GM23338 (cell line): ENCODE results near the gene BPIFB6. TPM values are rescaled to one million over a fixed set of nuclear protein-coding genes. Genes with fewer than 3 reads are reported as not detected.

Source experiments
- ATAC-seq: fragments of 200-7000 bp; cut with Tn5 transposase; 3 replicates; pipeline ENCODE4 v1.9.1; 2020
- DNase-seq: peaks from one replicate; pipeline ENCODE4 v3.0.0-alpha.2; 2015; ENCODE audit warnings: low spot score
- H2AFZ ChIP-seq: fragments of 200-600 bp; sonication (generic); 2 replicates; pipeline ENCODE4 v1.8.0; 2016; ENCODE audit warnings: antibody characterized with exemption, mild to moderate bottlenecking, moderate library complexity
- H3F3A ChIP-seq: fragments of 200-600 bp; sonication (generic); replicated peaks from 2 replicates; pipeline ENCODE4 v1.8.0; 2017; ENCODE audit warnings: antibody characterized with exemption, mixed run types, low read depth
- H3K27ac ChIP-seq: fragments of 200-600 bp; sonication (generic); 2 replicates; pipeline ENCODE4 v1.6.1; 2016; ENCODE audit warnings: low read depth
- H3K27me3 ChIP-seq: fragments of 200-600 bp; sonication (generic); 2 replicates; pipeline ENCODE4 v1.8.0; 2016; ENCODE audit warnings: mild to moderate bottlenecking, mixed run types, moderate library complexity; ENCODE audit not compliant: insufficient read depth
- H3K36me3 ChIP-seq: fragments of 200-600 bp; sonication (generic); 2 replicates; pipeline ENCODE4 v1.8.0; 2016; ENCODE audit warnings: mild to moderate bottlenecking; ENCODE audit not compliant: insufficient read depth
- H3K4me1 ChIP-seq: fragments of 200-600 bp; sonication (generic); 2 replicates; pipeline ENCODE4 v1.8.0; 2016; ENCODE audit warnings: mild to moderate bottlenecking, moderate library complexity; ENCODE audit not compliant: insufficient read depth
- H3K4me2 ChIP-seq: fragments of 200-600 bp; sonication (generic); 2 replicates; pipeline ENCODE4 v1.7.1; 2017; ENCODE audit warnings: mixed run types
- H3K4me3 ChIP-seq: fragments of 200-600 bp; sonication (generic); 2 replicates; pipeline ENCODE4 v1.6.1; 2016; ENCODE audit warnings: mixed run types
- H3K79me2 ChIP-seq: fragments of 200-600 bp; sonication (generic); replicated peaks from 2 replicates; pipeline ENCODE4 v1.8.0; 2017; ENCODE audit warnings: mild to moderate bottlenecking; ENCODE audit not compliant: insufficient read depth
- H3K9me2 ChIP-seq: fragments of 200-600 bp; sonication (generic); 2 replicates; pipeline ENCODE4 v1.8.0; 2017; ENCODE audit not compliant: insufficient read depth
- H4K20me1 ChIP-seq: fragments of 200-600 bp; sonication (generic); replicated peaks from 2 replicates; pipeline ENCODE4 v1.8.0; 2017; ENCODE audit warnings: mild to moderate bottlenecking; ENCODE audit not compliant: insufficient read depth
- H3K27ac Mint-ChIP-seq: 2 replicates; pipeline ENCODE4 v1.8.0; 2020; ENCODE audit warnings: inconsistent platforms, mild to moderate bottlenecking, moderate library complexity, mixed read lengths
- H3K27me3 Mint-ChIP-seq: 3 replicates; pipeline ENCODE4 v1.8.0; 2022; ENCODE audit warnings: low read depth, mild to moderate bottlenecking, moderate library complexity, mixed read lengths, inconsistent platforms; ENCODE audit not compliant: insufficient read depth, poor library complexity
- H3K36me3 Mint-ChIP-seq: 3 replicates; pipeline ENCODE4 v1.8.0; 2021; ENCODE audit warnings: low read depth, mild to moderate bottlenecking, inconsistent platforms, moderate library complexity, mixed read lengths
- H3K4me1 Mint-ChIP-seq: 3 replicates; pipeline ENCODE4 v1.8.0; 2020; ENCODE audit warnings: mild to moderate bottlenecking, inconsistent platforms, mixed read lengths
- H3K4me3 Mint-ChIP-seq: 3 replicates; pipeline ENCODE4 v1.8.0; 2021; ENCODE audit warnings: moderate library complexity, mild to moderate bottlenecking, inconsistent platforms, mixed read lengths
- H3K9me3 Mint-ChIP-seq: 3 replicates; pipeline ENCODE4 v1.8.0; 2020; ENCODE audit warnings: moderate library complexity, mild to moderate bottlenecking, inconsistent platforms, mixed read lengths
- CREB1 ChIP-seq: fragments of 250-450 bp; sonication (Bioruptor Pico); IDR thresholded peaks from 2 replicates; pipeline ENCODE4 v1.5.0; 2020; ENCODE audit warnings: low read depth, mild to moderate bottlenecking, moderate library complexity
- EZH2 ChIP-seq: fragments of 200-600 bp; sonication (generic); IDR thresholded peaks from one replicate; pipeline ENCODE4 v1.8.0; 2017; ENCODE audit warnings: antibody characterized with exemption, mild to moderate bottlenecking, low read depth; ENCODE audit not compliant: unreplicated experiment
- EZH2phosphoT487 ChIP-seq: fragments of 200-600 bp; sonication (generic); IDR thresholded peaks from one replicate; pipeline ENCODE4 v1.8.1; 2018; ENCODE audit warnings: antibody characterized with exemption; ENCODE audit not compliant: unreplicated experiment
- NANOG ChIP-seq: IDR thresholded peaks from 2 replicates; pipeline ENCODE4 v1.6.1; 2016; ENCODE audit warnings: antibody characterized with exemption, borderline replicate concordance
- STAT1 ChIP-seq: IDR thresholded peaks from one replicate; pipeline ENCODE4 v1.6.1; 2016; ENCODE audit warnings: antibody characterized with exemption; ENCODE audit not compliant: unreplicated experiment
- ZNF114 ChIP-seq: fragments of 250-450 bp; sonication (Bioruptor Pico); IDR thresholded peaks from 2 replicates; pipeline ENCODE4 v1.5.0; 2020; ENCODE audit warnings: mild to moderate bottlenecking, moderate library complexity
- polyA plus RNA-seq: library from polyadenylated mRNA; unstranded; fragments of >200 nt; fragmentation: Nextera tagmentation; extraction: Ambion mirVana; gene quantifications from 2 replicates; pipeline ENCODE4 v1.2.1, GENCODE V29; 2016
- total RNA-seq: library from RNA; depleted of rRNA; stranded (reverse); fragments of >200 nt; shearing (Covaris generic); gene quantifications from 2 replicates; pipeline ENCODE4 v1.2.3, GENCODE V29; 2014
- TF ChIP-seq, protein P1 (sequence below): IDR thresholded peaks from 2 replicates; pipeline ENCODE4 v1.6.1; 2016; ENCODE audit warnings: antibody characterized with exemption
- TF ChIP-seq, protein P2 (sequence below): IDR thresholded peaks from one replicate; pipeline ENCODE4 v1.6.1; 2018; ENCODE audit warnings: antibody characterized with exemption; ENCODE audit not compliant: unreplicated experiment
- TF ChIP-seq, protein P3 (sequence below), 2 experiments: fragments of 200-600 bp in 1 of 2; sonication (generic) in 1 of 2; conservative IDR thresholded peaks; 2 replicates each; pipeline versions ENCODE4 v1.5.1 to v1.6.1; 2016 to 2017; ENCODE audit warnings: antibody characterized with exemption in 2 of 2, low read depth in 2 of 2, mild to moderate bottlenecking in 2 of 2, moderate library complexity in 1 of 2
- TF ChIP-seq, protein P4 (sequence below): fragments of 250-450 bp; sonication (Bioruptor Pico); IDR thresholded peaks from 2 replicates; pipeline ENCODE4 v1.5.0; 2020; ENCODE audit warnings: mild to moderate bottlenecking, moderate library complexity

Gene BPIFB6
- total and polyA plus RNA-seq, 2 experiments from 2014 or later = not detected

DNA sequence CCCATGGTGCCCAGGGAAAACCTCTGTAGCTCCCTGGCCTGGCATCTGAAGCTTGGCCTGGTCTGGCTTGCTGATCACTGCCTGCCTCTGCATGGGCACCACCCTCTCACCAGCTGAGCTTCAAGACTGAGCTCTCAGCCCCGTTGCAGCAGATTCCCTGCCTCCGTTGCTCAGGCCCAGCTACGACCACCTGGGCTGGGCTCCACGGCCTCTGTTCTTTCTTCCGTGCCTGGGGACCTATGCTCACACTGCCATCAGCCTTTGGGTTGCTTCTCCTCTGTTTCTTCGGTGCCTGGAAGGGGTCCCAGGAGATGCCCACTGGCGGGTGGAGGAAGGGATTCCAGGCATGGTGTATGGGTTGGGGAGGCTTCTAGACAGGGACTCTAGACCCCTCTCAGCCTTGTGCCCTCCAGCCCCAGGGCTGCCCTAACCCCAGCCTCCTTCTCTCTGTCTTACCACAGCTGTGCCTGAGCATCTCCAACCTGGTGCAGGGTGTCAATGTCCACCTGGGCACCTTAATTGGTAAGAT lies 14.8 kb upstream of the BPIFB6 start (continued):
- TF ChIP-seq STAT1 (no peak), ZNF114 (CRISPR knock-in tag) (no peak), EZH2phosphoT487 (no peak), EZH2 (no peak)
- TF ChIP-seq, protein P1, sequence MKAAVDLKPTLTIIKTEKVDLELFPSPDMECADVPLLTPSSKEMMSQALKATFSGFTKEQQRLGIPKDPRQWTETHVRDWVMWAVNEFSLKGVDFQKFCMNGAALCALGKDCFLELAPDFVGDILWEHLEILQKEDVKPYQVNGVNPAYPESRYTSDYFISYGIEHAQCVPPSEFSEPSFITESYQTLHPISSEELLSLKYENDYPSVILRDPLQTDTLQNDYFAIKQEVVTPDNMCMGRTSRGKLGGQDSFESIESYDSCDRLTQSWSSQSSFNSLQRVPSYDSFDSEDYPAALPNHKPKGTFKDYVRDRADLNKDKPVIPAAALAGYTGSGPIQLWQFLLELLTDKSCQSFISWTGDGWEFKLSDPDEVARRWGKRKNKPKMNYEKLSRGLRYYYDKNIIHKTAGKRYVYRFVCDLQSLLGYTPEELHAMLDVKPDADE = no peak

DNA sequence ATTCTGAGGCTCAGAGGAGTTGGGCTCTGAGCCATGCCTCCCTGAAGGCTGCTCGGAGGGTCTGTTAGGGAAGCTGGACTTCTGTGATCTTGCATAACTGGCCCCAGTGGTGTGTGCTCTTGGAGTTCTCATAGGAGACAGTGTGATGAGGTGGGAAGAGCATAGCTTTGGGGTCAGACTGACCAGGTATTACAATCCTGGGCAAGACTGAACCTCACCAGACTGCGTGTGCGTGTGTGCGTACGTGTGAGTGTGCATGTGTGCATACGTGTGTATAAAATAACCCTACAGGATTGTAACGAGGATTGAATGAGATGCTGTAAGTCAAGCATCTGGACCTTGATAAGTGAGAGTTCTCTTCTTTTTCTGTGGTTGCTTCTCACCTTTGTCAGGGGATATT lies 13.9 kb upstream of the BPIFB6 start:
- Mint-ChIP-seq H3K36me3 (no peaks in the 10 kb centered on the region), H3K4me1 (peaks cover 12% of the 10 kb centered on the region), H3K27me3 (peaks cover 17% of the 10 kb centered on the region), H3K9me3 (no peaks in the 10 kb centered on the region), H3K4me3 (no peak overlapping the region), H3K27ac (no peak overlapping the region)
- no peaks in the 10 kb centered on the region for H3F3A ChIP-seq
- H3K36me3 ChIP-seq = no peaks in the 10 kb centered on the region
- H3K9me2 ChIP-seq = no peaks in the 10 kb centered on the region
- no peak overlapping the region for H2AFZ ChIP-seq
- no peak overlapping the region for H3K27ac ChIP-seq
- DNase-seq (no peak), ATAC-seq (no peak)
- H3K4me3 ChIP-seq = no peak overlapping the region
- no peaks in the 10 kb centered on the region for H3K4me1 ChIP-seq
- H3K79me2 ChIP-seq = no peaks in the 10 kb centered on the region
- no peak overlapping the region for H3K4me2 ChIP-seq
- no peaks in the 10 kb centered on the region for H3K27me3 ChIP-seq
- no peaks in the 10 kb centered on the region for H4K20me1 ChIP-seq
- TF ChIP-seq CREB1 (CRISPR knock-in tag) (no peak), STAT1 (no peak), NANOG (no peak), ZNF114 (CRISPR knock-in tag) (no peak), EZH2 (no peak)
- TF ChIP-seq, protein P1 = no peak
- TF ChIP-seq, protein P2, sequence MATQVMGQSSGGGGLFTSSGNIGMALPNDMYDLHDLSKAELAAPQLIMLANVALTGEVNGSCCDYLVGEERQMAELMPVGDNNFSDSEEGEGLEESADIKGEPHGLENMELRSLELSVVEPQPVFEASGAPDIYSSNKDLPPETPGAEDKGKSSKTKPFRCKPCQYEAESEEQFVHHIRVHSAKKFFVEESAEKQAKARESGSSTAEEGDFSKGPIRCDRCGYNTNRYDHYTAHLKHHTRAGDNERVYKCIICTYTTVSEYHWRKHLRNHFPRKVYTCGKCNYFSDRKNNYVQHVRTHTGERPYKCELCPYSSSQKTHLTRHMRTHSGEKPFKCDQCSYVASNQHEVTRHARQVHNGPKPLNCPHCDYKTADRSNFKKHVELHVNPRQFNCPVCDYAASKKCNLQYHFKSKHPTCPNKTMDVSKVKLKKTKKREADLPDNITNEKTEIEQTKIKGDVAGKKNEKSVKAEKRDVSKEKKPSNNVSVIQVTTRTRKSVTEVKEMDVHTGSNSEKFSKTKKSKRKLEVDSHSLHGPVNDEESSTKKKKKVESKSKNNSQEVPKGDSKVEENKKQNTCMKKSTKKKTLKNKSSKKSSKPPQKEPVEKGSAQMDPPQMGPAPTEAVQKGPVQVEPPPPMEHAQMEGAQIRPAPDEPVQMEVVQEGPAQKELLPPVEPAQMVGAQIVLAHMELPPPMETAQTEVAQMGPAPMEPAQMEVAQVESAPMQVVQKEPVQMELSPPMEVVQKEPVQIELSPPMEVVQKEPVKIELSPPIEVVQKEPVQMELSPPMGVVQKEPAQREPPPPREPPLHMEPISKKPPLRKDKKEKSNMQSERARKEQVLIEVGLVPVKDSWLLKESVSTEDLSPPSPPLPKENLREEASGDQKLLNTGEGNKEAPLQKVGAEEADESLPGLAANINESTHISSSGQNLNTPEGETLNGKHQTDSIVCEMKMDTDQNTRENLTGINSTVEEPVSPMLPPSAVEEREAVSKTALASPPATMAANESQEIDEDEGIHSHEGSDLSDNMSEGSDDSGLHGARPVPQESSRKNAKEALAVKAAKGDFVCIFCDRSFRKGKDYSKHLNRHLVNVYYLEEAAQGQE = no peak
- TF ChIP-seq, protein P3, sequence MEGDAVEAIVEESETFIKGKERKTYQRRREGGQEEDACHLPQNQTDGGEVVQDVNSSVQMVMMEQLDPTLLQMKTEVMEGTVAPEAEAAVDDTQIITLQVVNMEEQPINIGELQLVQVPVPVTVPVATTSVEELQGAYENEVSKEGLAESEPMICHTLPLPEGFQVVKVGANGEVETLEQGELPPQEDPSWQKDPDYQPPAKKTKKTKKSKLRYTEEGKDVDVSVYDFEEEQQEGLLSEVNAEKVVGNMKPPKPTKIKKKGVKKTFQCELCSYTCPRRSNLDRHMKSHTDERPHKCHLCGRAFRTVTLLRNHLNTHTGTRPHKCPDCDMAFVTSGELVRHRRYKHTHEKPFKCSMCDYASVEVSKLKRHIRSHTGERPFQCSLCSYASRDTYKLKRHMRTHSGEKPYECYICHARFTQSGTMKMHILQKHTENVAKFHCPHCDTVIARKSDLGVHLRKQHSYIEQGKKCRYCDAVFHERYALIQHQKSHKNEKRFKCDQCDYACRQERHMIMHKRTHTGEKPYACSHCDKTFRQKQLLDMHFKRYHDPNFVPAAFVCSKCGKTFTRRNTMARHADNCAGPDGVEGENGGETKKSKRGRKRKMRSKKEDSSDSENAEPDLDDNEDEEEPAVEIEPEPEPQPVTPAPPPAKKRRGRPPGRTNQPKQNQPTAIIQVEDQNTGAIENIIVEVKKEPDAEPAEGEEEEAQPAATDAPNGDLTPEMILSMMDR (conservative IDR thresholded peaks at IDR 0.05; ENCODE audit: low read depth in 2 of 2) = no peak
- TF ChIP-seq, protein P4, sequence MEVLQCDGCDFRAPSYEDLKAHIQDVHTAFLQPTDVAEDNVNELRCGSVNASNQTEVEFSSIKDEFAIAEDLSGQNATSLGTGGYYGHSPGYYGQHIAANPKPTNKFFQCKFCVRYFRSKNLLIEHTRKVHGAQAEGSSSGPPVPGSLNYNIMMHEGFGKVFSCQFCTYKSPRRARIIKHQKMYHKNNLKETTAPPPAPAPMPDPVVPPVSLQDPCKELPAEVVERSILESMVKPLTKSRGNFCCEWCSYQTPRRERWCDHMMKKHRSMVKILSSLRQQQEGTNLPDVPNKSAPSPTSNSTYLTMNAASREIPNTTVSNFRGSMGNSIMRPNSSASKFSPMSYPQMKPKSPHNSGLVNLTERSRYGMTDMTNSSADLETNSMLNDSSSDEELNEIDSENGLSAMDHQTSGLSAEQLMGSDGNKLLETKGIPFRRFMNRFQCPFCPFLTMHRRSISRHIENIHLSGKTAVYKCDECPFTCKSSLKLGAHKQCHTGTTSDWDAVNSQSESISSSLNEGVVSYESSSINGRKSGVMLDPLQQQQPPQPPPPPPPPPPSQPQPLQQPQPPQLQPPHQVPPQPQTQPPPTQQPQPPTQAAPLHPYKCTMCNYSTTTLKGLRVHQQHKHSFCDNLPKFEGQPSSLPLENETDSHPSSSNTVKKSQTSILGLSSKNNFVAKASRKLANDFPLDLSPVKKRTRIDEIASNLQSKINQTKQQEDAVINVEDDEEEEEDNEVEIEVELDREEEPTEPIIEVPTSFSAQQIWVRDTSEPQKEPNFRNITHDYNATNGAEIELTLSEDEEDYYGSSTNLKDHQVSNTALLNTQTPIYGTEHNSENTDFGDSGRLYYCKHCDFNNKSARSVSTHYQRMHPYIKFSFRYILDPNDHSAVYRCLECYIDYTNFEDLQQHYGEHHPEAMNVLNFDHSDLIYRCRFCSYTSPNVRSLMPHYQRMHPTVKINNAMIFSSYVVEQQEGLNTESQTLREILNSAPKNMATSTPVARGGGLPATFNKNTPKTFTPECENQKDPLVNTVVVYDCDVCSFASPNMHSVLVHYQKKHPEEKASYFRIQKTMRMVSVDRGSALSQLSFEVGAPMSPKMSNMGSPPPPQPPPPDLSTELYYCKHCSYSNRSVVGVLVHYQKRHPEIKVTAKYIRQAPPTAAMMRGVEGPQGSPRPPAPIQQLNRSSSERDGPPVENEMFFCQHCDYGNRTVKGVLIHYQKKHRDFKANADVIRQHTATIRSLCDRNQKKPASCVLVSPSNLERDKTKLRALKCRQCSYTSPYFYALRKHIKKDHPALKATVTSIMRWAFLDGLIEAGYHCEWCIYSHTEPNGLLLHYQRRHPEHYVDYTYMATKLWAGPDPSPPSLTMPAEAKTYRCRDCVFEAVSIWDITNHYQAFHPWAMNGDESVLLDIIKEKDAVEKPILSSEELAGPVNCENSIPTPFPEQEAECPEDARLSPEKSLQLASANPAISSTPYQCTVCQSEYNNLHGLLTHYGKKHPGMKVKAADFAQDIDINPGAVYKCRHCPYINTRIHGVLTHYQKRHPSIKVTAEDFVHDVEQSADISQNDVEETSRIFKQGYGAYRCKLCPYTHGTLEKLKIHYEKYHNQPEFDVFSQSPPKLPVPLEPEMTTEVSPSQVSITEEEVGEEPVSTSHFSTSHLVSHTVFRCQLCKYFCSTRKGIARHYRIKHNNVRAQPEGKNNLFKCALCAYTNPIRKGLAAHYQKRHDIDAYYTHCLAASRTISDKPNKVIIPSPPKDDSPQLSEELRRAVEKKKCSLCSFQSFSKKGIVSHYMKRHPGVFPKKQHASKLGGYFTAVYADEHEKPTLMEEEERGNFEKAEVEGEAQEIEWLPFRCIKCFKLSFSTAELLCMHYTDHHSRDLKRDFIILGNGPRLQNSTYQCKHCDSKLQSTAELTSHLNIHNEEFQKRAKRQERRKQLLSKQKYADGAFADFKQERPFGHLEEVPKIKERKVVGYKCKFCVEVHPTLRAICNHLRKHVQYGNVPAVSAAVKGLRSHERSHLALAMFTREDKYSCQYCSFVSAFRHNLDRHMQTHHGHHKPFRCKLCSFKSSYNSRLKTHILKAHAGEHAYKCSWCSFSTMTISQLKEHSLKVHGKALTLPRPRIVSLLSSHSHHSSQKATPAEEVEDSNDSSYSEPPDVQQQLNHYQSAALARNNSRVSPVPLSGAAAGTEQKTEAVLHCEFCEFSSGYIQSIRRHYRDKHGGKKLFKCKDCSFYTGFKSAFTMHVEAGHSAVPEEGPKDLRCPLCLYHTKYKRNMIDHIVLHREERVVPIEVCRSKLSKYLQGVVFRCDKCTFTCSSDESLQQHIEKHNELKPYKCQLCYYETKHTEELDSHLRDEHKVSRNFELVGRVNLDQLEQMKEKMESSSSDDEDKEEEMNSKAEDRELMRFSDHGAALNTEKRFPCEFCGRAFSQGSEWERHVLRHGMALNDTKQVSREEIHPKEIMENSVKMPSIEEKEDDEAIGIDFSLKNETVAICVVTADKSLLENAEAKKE = no peak
